GM18517 (cell line): ENCODE results near the gene UBAP1.
"Not testable (repeated sequence)": the region's sequence is repeated elsewhere in the genome, so short reads cannot be mapped to it uniquely, and the experiment has no call there.

Experiments used
- ATAC-seq: cut with Tn5 transposase; IDR thresholded peaks from one replicate; pipeline ENCODE4 v1.9.1; 2021; ENCODE audit warnings: mild to moderate bottlenecking, moderate library complexity; ENCODE audit not compliant: unreplicated experiment

The UBAP1 gene

GRCh38 chr9:34178436-34179212, at the start of gene UBAP1:
UBAP1 (plus strand) TSS chr9:34179043; CDS start chr9:34220915, 41,872 bp downstream.
- peak; percentile 96 for ATAC-seq

GRCh38 chr9:34131571-34131970, 47.3 kb upstream of the UBAP1 start:
- no peak for ATAC-seq

- no peak for ATAC-seq
Observed at GRCh38 chr9:34133436-34133949, 45.4 kb upstream of the UBAP1 start.

- no peak for ATAC-seq
Observed at GRCh38 chr9:34134521-34134920, 44.3 kb upstream of the UBAP1 start.

GRCh38 chr9:34138644-34139043, 40.2 kb upstream of the UBAP1 start:
- ATAC-seq, result not testable (repeated sequence)

GRCh38 chr9:34139477-34140146, 39.2 kb upstream of the UBAP1 start:
- ATAC-seq, result no peak

GRCh38 chr9:34140853-34141252, 38.0 kb upstream of the UBAP1 start:
- ATAC-seq, result no peak

- ATAC-seq, result no peak
Observed at GRCh38 chr9:34143116-34143515, 35.7 kb upstream of the UBAP1 start.

GRCh38 chr9:34145165-34145564, 33.7 kb upstream of the UBAP1 start:
- ATAC-seq, result no peak

GRCh38 chr9:34151398-34151797, 27.4 kb upstream of the UBAP1 start:
- no peak for ATAC-seq

- ATAC-seq, result no peak
Observed at GRCh38 chr9:34154057-34154456, 24.8 kb upstream of the UBAP1 start.

GRCh38 chr9:34157318-34157717, 21.5 kb upstream of the UBAP1 start:
- no peak for ATAC-seq

- ATAC-seq, result no peak
Observed at GRCh38 chr9:34157898-34158297, 20.9 kb upstream of the UBAP1 start.

GRCh38 chr9:34158362-34158869, 20.4 kb upstream of the UBAP1 start:
- no peak for ATAC-seq

GRCh38 chr9:34163434-34163833, 15.4 kb upstream of the UBAP1 start:
- ATAC-seq, result no peak

- no peak for ATAC-seq
Observed at GRCh38 chr9:34169125-34169524, 9.7 kb upstream of the UBAP1 start.

- no peak for ATAC-seq
Observed at GRCh38 chr9:34170237-34170991, 8.4 kb upstream of the UBAP1 start.

GRCh38 chr9:34171753-34172535, 6.9 kb upstream of the UBAP1 start:
- ATAC-seq, result no peak

- no peak for ATAC-seq
Observed at GRCh38 chr9:34176089-34176488, 2.8 kb upstream of the UBAP1 start.
